GM23338 (cell line): ENCODE results near the gene CCBE1. TPM values are rescaled to one million over a fixed set of nuclear protein-coding genes. Genes with fewer than 3 reads are reported as not detected.

Experiments
- ATAC-seq: fragments of 200-7000 bp; cut with Tn5 transposase; 3 replicates; pipeline ENCODE4 v1.9.1; 2020
- DNase-seq: peaks from one replicate; pipeline ENCODE4 v3.0.0-alpha.2; 2015; ENCODE audit warnings: low spot score
- H2AFZ ChIP-seq: fragments of 200-600 bp; sonication (generic); 2 replicates; pipeline ENCODE4 v1.8.0; 2016; ENCODE audit warnings: antibody characterized with exemption, mild to moderate bottlenecking, moderate library complexity
- H3F3A ChIP-seq: fragments of 200-600 bp; sonication (generic); replicated peaks from 2 replicates; pipeline ENCODE4 v1.8.0; 2017; ENCODE audit warnings: antibody characterized with exemption, mixed run types, low read depth
- H3K27ac ChIP-seq: fragments of 200-600 bp; sonication (generic); 2 replicates; pipeline ENCODE4 v1.6.1; 2016; ENCODE audit warnings: low read depth
- H3K27me3 ChIP-seq: fragments of 200-600 bp; sonication (generic); 2 replicates; pipeline ENCODE4 v1.8.0; 2016; ENCODE audit warnings: mild to moderate bottlenecking, mixed run types, moderate library complexity; ENCODE audit not compliant: insufficient read depth
- H3K36me3 ChIP-seq: fragments of 200-600 bp; sonication (generic); 2 replicates; pipeline ENCODE4 v1.8.0; 2016; ENCODE audit warnings: mild to moderate bottlenecking; ENCODE audit not compliant: insufficient read depth
- H3K4me1 ChIP-seq: fragments of 200-600 bp; sonication (generic); 2 replicates; pipeline ENCODE4 v1.8.0; 2016; ENCODE audit warnings: mild to moderate bottlenecking, moderate library complexity; ENCODE audit not compliant: insufficient read depth
- H3K4me2 ChIP-seq: fragments of 200-600 bp; sonication (generic); 2 replicates; pipeline ENCODE4 v1.7.1; 2017; ENCODE audit warnings: mixed run types
- H3K4me3 ChIP-seq: fragments of 200-600 bp; sonication (generic); 2 replicates; pipeline ENCODE4 v1.6.1; 2016; ENCODE audit warnings: mixed run types
- H3K79me2 ChIP-seq: fragments of 200-600 bp; sonication (generic); replicated peaks from 2 replicates; pipeline ENCODE4 v1.8.0; 2017; ENCODE audit warnings: mild to moderate bottlenecking; ENCODE audit not compliant: insufficient read depth
- H3K9me2 ChIP-seq: fragments of 200-600 bp; sonication (generic); 2 replicates; pipeline ENCODE4 v1.8.0; 2017; ENCODE audit not compliant: insufficient read depth
- H4K20me1 ChIP-seq: fragments of 200-600 bp; sonication (generic); replicated peaks from 2 replicates; pipeline ENCODE4 v1.8.0; 2017; ENCODE audit warnings: mild to moderate bottlenecking; ENCODE audit not compliant: insufficient read depth
- H3K27ac Mint-ChIP-seq: 2 replicates; pipeline ENCODE4 v1.8.0; 2020; ENCODE audit warnings: inconsistent platforms, mild to moderate bottlenecking, moderate library complexity, mixed read lengths
- H3K27me3 Mint-ChIP-seq: 3 replicates; pipeline ENCODE4 v1.8.0; 2022; ENCODE audit warnings: low read depth, mild to moderate bottlenecking, moderate library complexity, mixed read lengths, inconsistent platforms; ENCODE audit not compliant: insufficient read depth, poor library complexity
- H3K36me3 Mint-ChIP-seq: 3 replicates; pipeline ENCODE4 v1.8.0; 2021; ENCODE audit warnings: low read depth, mild to moderate bottlenecking, inconsistent platforms, moderate library complexity, mixed read lengths
- H3K4me1 Mint-ChIP-seq: 3 replicates; pipeline ENCODE4 v1.8.0; 2020; ENCODE audit warnings: mild to moderate bottlenecking, inconsistent platforms, mixed read lengths
- H3K4me3 Mint-ChIP-seq: 3 replicates; pipeline ENCODE4 v1.8.0; 2021; ENCODE audit warnings: moderate library complexity, mild to moderate bottlenecking, inconsistent platforms, mixed read lengths
- H3K9me3 Mint-ChIP-seq: 3 replicates; pipeline ENCODE4 v1.8.0; 2020; ENCODE audit warnings: moderate library complexity, mild to moderate bottlenecking, inconsistent platforms, mixed read lengths
- CREB1 ChIP-seq: fragments of 250-450 bp; sonication (Bioruptor Pico); IDR thresholded peaks from 2 replicates; pipeline ENCODE4 v1.5.0; 2020; ENCODE audit warnings: low read depth, mild to moderate bottlenecking, moderate library complexity
- EZH2 ChIP-seq: fragments of 200-600 bp; sonication (generic); IDR thresholded peaks from one replicate; pipeline ENCODE4 v1.8.0; 2017; ENCODE audit warnings: antibody characterized with exemption, mild to moderate bottlenecking, low read depth; ENCODE audit not compliant: unreplicated experiment
- EZH2phosphoT487 ChIP-seq: fragments of 200-600 bp; sonication (generic); IDR thresholded peaks from one replicate; pipeline ENCODE4 v1.8.1; 2018; ENCODE audit warnings: antibody characterized with exemption; ENCODE audit not compliant: unreplicated experiment
- JUNB ChIP-seq: IDR thresholded peaks from one replicate; pipeline ENCODE4 v1.6.1; 2016; ENCODE audit warnings: antibody characterized with exemption; ENCODE audit not compliant: unreplicated experiment
- NANOG ChIP-seq: IDR thresholded peaks from 2 replicates; pipeline ENCODE4 v1.6.1; 2016; ENCODE audit warnings: antibody characterized with exemption, borderline replicate concordance
- ZNF462 ChIP-seq: fragments of 250-450 bp; sonication (Bioruptor Pico); IDR thresholded peaks from 2 replicates; pipeline ENCODE4 v1.5.0; 2020; ENCODE audit warnings: mild to moderate bottlenecking, moderate library complexity
- polyA plus RNA-seq: library from polyadenylated mRNA; unstranded; fragments of >200 nt; fragmentation: Nextera tagmentation; extraction: Ambion mirVana; gene quantifications from 2 replicates; pipeline ENCODE4 v1.2.1, GENCODE V29; 2016
- total RNA-seq: library from RNA; depleted of rRNA; stranded (reverse); fragments of >200 nt; shearing (Covaris generic); gene quantifications from 2 replicates; pipeline ENCODE4 v1.2.3, GENCODE V29; 2014
- TF ChIP-seq, protein P1 (sequence below): IDR thresholded peaks from 2 replicates; pipeline ENCODE4 v1.6.1; 2016; ENCODE audit warnings: antibody characterized with exemption

Gene CCBE1
- total and polyA plus RNA-seq, 2 experiments from 2014 or later: 2.1 to 2.6 TPM

DNA sequence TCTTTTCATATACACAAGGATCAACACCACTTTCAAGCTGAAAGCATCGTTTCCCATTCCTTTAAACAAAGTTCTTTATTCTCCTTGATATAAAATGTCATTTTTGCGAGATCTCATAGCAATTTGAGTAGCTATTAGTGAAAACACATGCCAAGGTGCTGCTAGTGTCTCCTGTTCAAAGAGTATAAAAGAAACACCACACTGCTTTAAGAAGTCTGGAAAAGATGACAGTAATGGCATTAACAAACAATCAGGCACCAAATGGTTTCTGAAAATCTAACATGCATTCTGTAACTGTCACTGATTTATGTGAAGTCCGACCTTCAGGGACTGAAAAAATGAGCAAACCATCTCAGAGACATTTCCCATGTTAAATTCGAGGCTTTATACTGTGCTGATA, 2.4 kb downstream of the CCBE1 start (continued):
- no peak for TF ChIP-seq ZNF462 (CRISPR knock-in tag)

- peaks cover 66% of the 10 kb centered on the region for H3K27me3 ChIP-seq
- Mint-ChIP-seq H3K36me3 (no peaks in the 10 kb centered on the region), H3K27me3 (peaks cover 44% of the 10 kb centered on the region), H3K9me3 (no peaks in the 10 kb centered on the region; the same call in 2 of the 3 replicates), H3K4me3 (no peak overlapping the region), H3K4me1 (peaks cover 67% of the 10 kb centered on the region), H3K27ac (no peak overlapping the region)
- H3K4me2 ChIP-seq: no peak overlapping the region
- no peaks in the 10 kb centered on the region for H3F3A ChIP-seq
- H3K27ac ChIP-seq: no peak overlapping the region
- no peak for TF ChIP-seq NANOG
- no peak for TF ChIP-seq CREB1 (CRISPR knock-in tag)
- TF ChIP-seq EZH2: no peak
- TF ChIP-seq, protein P1, sequence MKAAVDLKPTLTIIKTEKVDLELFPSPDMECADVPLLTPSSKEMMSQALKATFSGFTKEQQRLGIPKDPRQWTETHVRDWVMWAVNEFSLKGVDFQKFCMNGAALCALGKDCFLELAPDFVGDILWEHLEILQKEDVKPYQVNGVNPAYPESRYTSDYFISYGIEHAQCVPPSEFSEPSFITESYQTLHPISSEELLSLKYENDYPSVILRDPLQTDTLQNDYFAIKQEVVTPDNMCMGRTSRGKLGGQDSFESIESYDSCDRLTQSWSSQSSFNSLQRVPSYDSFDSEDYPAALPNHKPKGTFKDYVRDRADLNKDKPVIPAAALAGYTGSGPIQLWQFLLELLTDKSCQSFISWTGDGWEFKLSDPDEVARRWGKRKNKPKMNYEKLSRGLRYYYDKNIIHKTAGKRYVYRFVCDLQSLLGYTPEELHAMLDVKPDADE: no peak
- no peak for TF ChIP-seq JUNB
- TF ChIP-seq EZH2phosphoT487: no peak
- no peak overlapping the region for H3K4me3 ChIP-seq
- H2AFZ ChIP-seq: no peak overlapping the region
- no peaks in the 10 kb centered on the region for H3K79me2 ChIP-seq
- no peak for ATAC-seq
- no peak for DNase-seq
- H4K20me1 ChIP-seq: no peaks in the 10 kb centered on the region
- H3K9me2 ChIP-seq: peaks cover 10% of the 10 kb centered on the region
- H3K36me3 ChIP-seq: no peaks in the 10 kb centered on the region
- peaks cover 57% of the 10 kb centered on the region for H3K4me1 ChIP-seq
Measured at GRCh38 chr18:59691996-59692395, 5.2 kb downstream of the CCBE1 start.
